ENCODE results near the gene NT5DC1. TPM values are rescaled to one million over a fixed set of nuclear protein-coding genes. Genes with fewer than 3 reads are reported as not detected.

NT5DC1 gene
- total and polyA plus RNA-seq, 4 donors: 18.6 to 29.4 (median 20.1) TPM

- no peak overlapping the region for H3K27ac ChIP-seq (ENCODE audit: low read depth, low read length)
- H3K36me3 ChIP-seq (ENCODE audit: control insufficient read depth, insufficient read depth, low read length): peaks cover 14% of the 10 kb centered on the region
- peaks cover 22% of the 10 kb centered on the region for H3K4me1 ChIP-seq (ENCODE audit: control insufficient read depth, insufficient read depth, low read length)
- 0% methylated on average over 1 of the region's 5 CpGs for WGBS (ENCODE audit: insufficient coverage)
- peak overlapping the region; percentile 91 for H3K4me3 ChIP-seq (ENCODE audit: low read depth, low read length)
- H3K9me3 ChIP-seq (ENCODE audit: control insufficient read depth, insufficient read depth, low read length): no peaks in the 10 kb centered on the region
- peak in 1 of 6 donors; percentile 51 for DNase-seq (ENCODE audit: low read depth in 4 of 6, low spot score in 6 of 6)
- no peaks in the 10 kb centered on the region for H3K27me3 ChIP-seq (ENCODE audit: control insufficient read depth, insufficient read depth, low read length)
Measured at GRCh38 chr6:116255246-116255800, 154.7 kb downstream of the NT5DC1 start.

DNA sequence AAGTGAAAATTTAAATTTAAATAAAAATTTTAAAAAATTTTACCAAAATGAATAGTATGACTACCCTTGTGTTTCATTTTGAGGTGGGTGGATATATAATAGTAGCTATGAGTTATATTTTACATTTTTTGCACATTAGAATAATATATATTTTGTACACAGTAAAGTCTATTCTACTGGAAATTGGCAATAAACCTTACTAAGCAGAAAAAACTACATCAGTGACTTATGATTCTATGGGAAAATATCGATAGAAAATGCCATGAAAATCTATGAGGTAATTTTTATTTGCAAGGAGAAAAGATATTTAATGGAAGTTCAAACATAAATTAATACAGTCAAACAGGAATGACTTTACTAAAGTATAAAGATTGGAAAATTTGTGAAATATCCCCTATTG, 156.0 kb downstream of the NT5DC1 start:
- Histone ChIP-seq H3K4me1 (ENCODE audit: control insufficient read depth, insufficient read depth, low read length) (peaks cover 15% of the 10 kb centered on the region), H3K27me3 (ENCODE audit: control insufficient read depth, insufficient read depth, low read length) (no peaks in the 10 kb centered on the region), H3K27ac (ENCODE audit: low read depth, low read length) (no peak overlapping the region), H3K4me3 (ENCODE audit: low read depth, low read length) (no peak overlapping the region), H3K36me3 (ENCODE audit: control insufficient read depth, insufficient read depth, low read length) (peaks cover 11% of the 10 kb centered on the region), H3K9me3 (ENCODE audit: control insufficient read depth, insufficient read depth, low read length) (no peaks in the 10 kb centered on the region)
- no CpG with 5 or more reads among the region's 1 CpG for WGBS (ENCODE audit: insufficient coverage)
- DNase-seq (ENCODE audit: low read depth in 4 of 6, low spot score in 6 of 6): no peak

GRCh38 chr6:116258520-116258919, 157.9 kb downstream of the NT5DC1 start:
- peaks cover 10% of the 10 kb centered on the region for H3K36me3 ChIP-seq (ENCODE audit: control insufficient read depth, insufficient read depth, low read length)
- peaks cover 2% of the 10 kb centered on the region for H3K9me3 ChIP-seq (ENCODE audit: control insufficient read depth, insufficient read depth, low read length)
- 96% methylated on average over 18 of the region's 18 CpGs for WGBS (ENCODE audit: insufficient coverage)
- H3K4me1 ChIP-seq (ENCODE audit: control insufficient read depth, insufficient read depth, low read length): no peaks in the 10 kb centered on the region
- H3K27me3 ChIP-seq (ENCODE audit: control insufficient read depth, insufficient read depth, low read length): no peaks in the 10 kb centered on the region
- no peak overlapping the region for H3K27ac ChIP-seq (ENCODE audit: low read depth, low read length)
- H3K4me3 ChIP-seq (ENCODE audit: low read depth, low read length): no peak overlapping the region
- DNase-seq (ENCODE audit: low read depth in 4 of 6, low spot score in 6 of 6): no peak

DNA sequence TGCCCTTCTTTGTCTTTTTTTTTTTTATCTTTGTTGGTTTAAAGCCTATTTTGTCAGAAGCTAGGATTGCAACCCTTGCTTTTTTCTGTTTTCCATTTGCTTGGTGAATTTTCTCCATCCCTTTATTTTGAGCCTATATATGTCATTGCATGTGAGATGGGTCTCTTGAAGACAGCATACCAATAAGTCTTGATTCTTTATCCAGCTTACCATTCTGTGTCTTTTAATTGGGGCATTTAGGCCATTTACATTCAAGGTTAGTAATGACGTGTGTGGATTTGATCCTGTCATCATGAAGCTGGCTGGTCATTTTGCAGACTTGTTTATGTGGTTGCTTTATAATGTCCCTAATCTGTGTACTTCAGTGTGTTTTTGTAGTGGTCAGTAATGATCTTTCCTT, 162.7 kb downstream of the NT5DC1 start:
- no peak overlapping the region for H3K27ac ChIP-seq (ENCODE audit: low read depth, low read length)
- H3K9me3 ChIP-seq (ENCODE audit: control insufficient read depth, insufficient read depth, low read length): peaks cover 2% of the 10 kb centered on the region
- H3K4me3 ChIP-seq (ENCODE audit: low read depth, low read length): no peak overlapping the region
- H3K36me3 ChIP-seq (ENCODE audit: control insufficient read depth, insufficient read depth, low read length): peaks cover 19% of the 10 kb centered on the region
- no peak for DNase-seq (ENCODE audit: low read depth in 4 of 6, low spot score in 6 of 6)
- WGBS (ENCODE audit: insufficient coverage): no CpG with 5 or more reads among the region's 1 CpG
- no peaks in the 10 kb centered on the region for H3K4me1 ChIP-seq (ENCODE audit: control insufficient read depth, insufficient read depth, low read length)
- H3K27me3 ChIP-seq (ENCODE audit: control insufficient read depth, insufficient read depth, low read length): no peaks in the 10 kb centered on the region

- Histone ChIP-seq H3K27me3 (ENCODE audit: control insufficient read depth, insufficient read depth, low read length) (no peaks in the 10 kb centered on the region), H3K27ac (ENCODE audit: low read depth, low read length) (no peak overlapping the region), H3K9me3 (ENCODE audit: control insufficient read depth, insufficient read depth, low read length) (peaks cover 2% of the 10 kb centered on the region), H3K4me3 (ENCODE audit: low read depth, low read length) (no peak overlapping the region), H3K4me1 (ENCODE audit: control insufficient read depth, insufficient read depth, low read length) (no peaks in the 10 kb centered on the region), H3K36me3 (ENCODE audit: control insufficient read depth, insufficient read depth, low read length) (peaks cover 11% of the 10 kb centered on the region)
- WGBS (ENCODE audit: insufficient coverage): 64% methylated on average over 4 of the region's 4 CpGs
- no peak for DNase-seq (ENCODE audit: low read depth in 4 of 6, low spot score in 6 of 6)
Measured at GRCh38 chr6:116265041-116265829, 164.6 kb downstream of the NT5DC1 start.

DNA sequence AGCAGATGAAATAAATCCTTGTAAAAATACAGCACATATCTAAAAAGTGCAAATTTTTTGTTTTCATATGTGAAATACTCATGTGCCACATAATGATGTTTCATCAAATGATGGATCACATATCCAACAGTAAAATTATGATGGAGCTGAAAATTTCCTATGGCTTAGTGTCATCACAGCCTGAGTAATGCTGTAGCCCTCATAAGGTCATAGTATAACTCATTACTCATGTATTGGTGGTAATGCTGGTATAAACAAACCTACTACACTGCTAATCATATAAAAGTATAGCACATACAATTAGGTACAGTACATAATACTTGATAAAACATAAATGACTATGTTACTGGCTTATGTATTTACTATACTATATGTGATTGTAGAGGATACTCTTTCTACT, 166.2 kb downstream of the NT5DC1 start:
- peaks cover 11% of the 10 kb centered on the region for H3K36me3 ChIP-seq (ENCODE audit: control insufficient read depth, insufficient read depth, low read length)
- no peak overlapping the region for H3K4me3 ChIP-seq (ENCODE audit: low read depth, low read length)
- peaks cover 2% of the 10 kb centered on the region for H3K9me3 ChIP-seq (ENCODE audit: control insufficient read depth, insufficient read depth, low read length)
- H3K27me3 ChIP-seq (ENCODE audit: control insufficient read depth, insufficient read depth, low read length): no peaks in the 10 kb centered on the region
- no peak overlapping the region for H3K27ac ChIP-seq (ENCODE audit: low read depth, low read length)
- no peaks in the 10 kb centered on the region for H3K4me1 ChIP-seq (ENCODE audit: control insufficient read depth, insufficient read depth, low read length)
- DNase-seq (ENCODE audit: low read depth in 4 of 6, low spot score in 6 of 6): no peak

DNA sequence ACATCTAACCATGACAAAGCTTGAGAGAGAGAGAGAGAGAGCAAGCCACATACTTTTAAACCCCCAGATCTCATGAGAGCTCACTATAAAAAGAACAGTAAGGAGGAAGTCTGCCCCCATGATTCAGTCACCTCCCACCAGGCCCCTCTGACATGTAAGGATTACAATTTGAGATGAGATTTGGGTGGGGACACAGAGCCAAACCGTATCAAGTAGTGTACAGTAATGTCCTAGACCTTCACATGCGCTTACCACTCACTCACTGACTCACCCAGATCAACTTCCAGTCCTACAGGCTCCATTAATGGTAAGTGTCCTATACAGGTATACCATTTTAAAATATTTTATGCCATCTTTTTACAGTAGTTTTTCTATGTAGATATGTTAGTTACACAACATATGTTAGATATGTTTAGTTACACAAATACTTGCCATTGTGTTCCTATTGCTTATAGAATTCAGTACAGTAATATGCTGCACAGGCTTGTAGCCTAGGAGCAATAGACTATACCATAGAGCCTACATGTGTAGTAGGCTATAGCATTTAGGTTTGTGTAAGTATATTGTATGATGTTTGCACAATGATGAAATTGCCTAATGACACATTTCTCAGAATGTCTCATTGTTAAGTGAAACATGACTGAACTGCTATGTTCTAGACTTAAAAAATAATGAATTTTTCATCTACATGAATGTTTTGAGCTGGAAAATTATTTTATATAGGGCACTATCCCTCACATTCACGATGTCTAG, 167.4 kb downstream of the NT5DC1 start:
- no peak overlapping the region for H3K27ac ChIP-seq (ENCODE audit: low read depth, low read length)
- H3K4me3 ChIP-seq (ENCODE audit: low read depth, low read length): no peak overlapping the region
- no peaks in the 10 kb centered on the region for H3K4me1 ChIP-seq (ENCODE audit: control insufficient read depth, insufficient read depth, low read length)
- H3K27me3 ChIP-seq (ENCODE audit: control insufficient read depth, insufficient read depth, low read length): no peaks in the 10 kb centered on the region
- peaks cover 11% of the 10 kb centered on the region for H3K36me3 ChIP-seq (ENCODE audit: control insufficient read depth, insufficient read depth, low read length)
- peaks cover 1% of the 10 kb centered on the region for H3K9me3 ChIP-seq (ENCODE audit: control insufficient read depth, insufficient read depth, low read length)
- no CpG with 5 or more reads among the region's 3 CpGs for WGBS (ENCODE audit: insufficient coverage)
- no peak for DNase-seq (ENCODE audit: low read depth in 4 of 6, low spot score in 6 of 6)

GRCh38 chr6:116268589-116269293, 168.1 kb downstream of the NT5DC1 start:
- H3K27me3 ChIP-seq (ENCODE audit: control insufficient read depth, insufficient read depth, low read length): no peaks in the 10 kb centered on the region
- no CpG with 5 or more reads among the region's 3 CpGs for WGBS (ENCODE audit: insufficient coverage)
- H3K9me3 ChIP-seq (ENCODE audit: control insufficient read depth, insufficient read depth, low read length): no peaks in the 10 kb centered on the region
- no peak overlapping the region for H3K4me3 ChIP-seq (ENCODE audit: low read depth, low read length)
- peaks cover 11% of the 10 kb centered on the region for H3K36me3 ChIP-seq (ENCODE audit: control insufficient read depth, insufficient read depth, low read length)
- DNase-seq (ENCODE audit: low read depth in 4 of 6, low spot score in 6 of 6): peak in 2 of 6 donors; percentile 84 to 88
- no peak overlapping the region for H3K27ac ChIP-seq (ENCODE audit: low read depth, low read length)
- H3K4me1 ChIP-seq (ENCODE audit: control insufficient read depth, insufficient read depth, low read length): no peaks in the 10 kb centered on the region

DNA sequence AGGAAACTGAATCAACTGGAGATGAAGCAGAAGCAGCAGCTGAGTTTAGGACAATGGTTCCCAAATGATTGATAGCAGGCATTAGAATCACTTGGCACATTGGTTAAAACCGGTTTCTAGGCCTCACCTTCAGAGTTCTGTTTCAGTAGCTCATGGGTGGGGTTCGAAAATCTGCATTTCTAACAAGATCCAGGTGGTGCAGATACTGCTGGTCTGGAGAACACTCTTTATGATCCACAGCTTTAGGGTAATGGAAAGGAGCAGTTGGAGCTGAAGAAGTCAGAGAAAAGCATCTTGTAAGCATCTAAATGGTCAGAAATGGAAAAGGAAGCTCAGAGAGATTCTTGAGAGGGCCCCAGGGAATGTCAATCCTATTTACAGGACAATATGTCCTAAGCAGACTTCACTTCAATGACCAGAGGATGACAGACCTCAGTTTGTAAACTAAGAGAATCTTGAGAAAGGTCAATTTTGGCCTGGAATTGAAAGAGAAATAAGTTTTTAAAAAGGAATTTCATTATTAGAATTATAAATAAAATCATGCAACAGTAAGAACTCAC, 170.6 kb downstream of the NT5DC1 start:
- Histone ChIP-seq H3K9me3 (ENCODE audit: control insufficient read depth, insufficient read depth, low read length) (no peaks in the 10 kb centered on the region), H3K4me1 (ENCODE audit: control insufficient read depth, insufficient read depth, low read length) (peaks cover 5% of the 10 kb centered on the region), H3K4me3 (ENCODE audit: low read depth, low read length) (no peak overlapping the region), H3K36me3 (ENCODE audit: control insufficient read depth, insufficient read depth, low read length) (peaks cover 10% of the 10 kb centered on the region), H3K27ac (ENCODE audit: low read depth, low read length) (no peak overlapping the region), H3K27me3 (ENCODE audit: control insufficient read depth, insufficient read depth, low read length) (no peaks in the 10 kb centered on the region)
- no peak for DNase-seq (ENCODE audit: low read depth in 4 of 6, low spot score in 6 of 6)
- 0% methylated on average over 1 of the region's 2 CpGs for WGBS (ENCODE audit: insufficient coverage)

Data from spinal cord (tissue), 10 donors.